Posterior vena cava (tissue), 2 donors: ENCODE data around the gene HS6ST3. TPM values are rescaled to one million over a fixed set of nuclear protein-coding genes. Genes with fewer than 3 reads are reported as not detected.

ENCODE experiments used
- DNase-seq: peaks from one replicate; pipeline ENCODE4 v3.0.0-alpha.2; 2020; ENCODE audit warnings: low spot score
- intact Hi-C, 2 donors: fragments of 100-400 bp; cut with DNase I; formaldehyde crosslinking; loops; one replicate each; pipeline versions ENCODE4 v1.14.1 to v1.14.2; 2022 to 2023
- total RNA-seq, 2 donors: library from RNA; stranded (reverse); fragmentation: NEBNext Ultra II Directional; extraction: Animal tissue kit (Norgen Biotek cat#: 25700); gene quantifications; one replicate each; pipeline ENCODE4 v1.2.1, GENCODE V29; 2021
- donor health status: DM: yes; HTN: yes; CAD: no.
- donor health status: DM: yes; HTN: yes; CAD: no.

The HS6ST3 gene
- total RNA-seq, 2 donors from 2014 or later: 2.6 to 5.0 TPM

DNA sequence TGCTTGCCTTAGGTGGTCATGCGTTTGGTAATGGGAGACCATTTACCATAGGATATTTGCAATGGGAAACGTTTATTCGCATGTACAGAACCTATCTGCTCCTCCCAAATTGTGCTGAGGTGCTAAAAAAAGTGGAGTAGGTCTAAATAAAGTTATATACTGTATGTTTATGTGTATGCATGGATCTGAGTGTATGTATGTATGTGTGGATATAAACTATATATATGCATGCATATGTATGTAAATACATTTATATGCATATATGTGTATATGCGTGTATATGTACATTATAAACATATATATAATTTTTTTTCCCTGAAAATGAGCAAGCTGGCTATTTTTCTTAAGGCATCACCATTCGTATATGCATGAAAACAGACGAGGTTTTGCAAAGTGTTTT is 95.9 kb downstream of the HS6ST3 start:
- DNase-seq: no peak
- intact Hi-C loops: no loop called here

- no peak for DNase-seq
- intact Hi-C loops: no loop called here
These were observed 101.5 kb downstream of the HS6ST3 start for GRCh38 chr13:96191367-96191766.

GRCh38 chr13:96193728-96194310 is 103.9 kb downstream of the HS6ST3 start:
- intact Hi-C loops: no loop called here
- DNase-seq: no peak

GRCh38 chr13:96198038-96198437 is 108.1 kb downstream of the HS6ST3 start:
- intact Hi-C loops: no loop called here
- no peak for DNase-seq

- intact Hi-C loops: no loop called here
These were observed 109.4 kb downstream of the HS6ST3 start for GRCh38 chr13:96199315-96199714.

GRCh38 chr13:96200810-96201209 is 110.9 kb downstream of the HS6ST3 start:
- no peak for DNase-seq
- intact Hi-C loops: loop anchor here in 1 of 2 donors (10.0 kb wide), 1 partner anchor 584 kb away; no protein-coding TSS in a partner anchor

More at GRCh38 chr13:96199315-96199714, 109.4 kb downstream of the HS6ST3 start:
- no peak for DNase-seq

GRCh38 chr13:96202315-96202714 is 112.4 kb downstream of the HS6ST3 start:
- DNase-seq: no peak
- intact Hi-C loops: loop anchor here in 1 of 2 donors (10.0 kb wide), 1 partner anchor 582 kb away; no protein-coding TSS in a partner anchor

- intact Hi-C loops: loop anchor here in 1 of 2 donors (10.0 kb wide), 1 partner anchor 581 kb away; no protein-coding TSS in a partner anchor
- DNase-seq: no peak
These were observed 113.6 kb downstream of the HS6ST3 start for GRCh38 chr13:96203471-96203870.

- no peak for DNase-seq
- intact Hi-C loops: no loop called here
These were observed 125.0 kb downstream of the HS6ST3 start for GRCh38 chr13:96214824-96215445.

DNA sequence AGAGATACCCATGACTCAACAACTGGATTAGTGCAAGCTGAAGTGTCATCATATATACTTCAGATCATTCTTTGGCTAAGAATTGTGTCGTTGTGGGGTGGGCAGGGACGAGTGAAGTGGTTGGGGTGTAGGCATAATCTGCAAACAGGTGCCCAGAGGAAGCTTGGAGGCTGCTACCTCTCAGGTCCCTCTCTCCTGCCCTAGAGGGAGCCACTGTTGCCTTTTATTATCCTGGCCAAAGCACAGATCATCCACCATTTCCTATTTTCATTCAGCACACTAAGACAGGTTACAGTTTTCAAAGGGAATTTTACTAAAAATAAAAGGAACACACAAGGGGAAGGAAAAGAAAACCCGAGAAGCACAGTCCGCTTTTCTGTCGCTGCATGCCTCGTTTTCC is 126.6 kb downstream of the HS6ST3 start:
- DNase-seq: no peak
- intact Hi-C loops: no loop called here

DNA sequence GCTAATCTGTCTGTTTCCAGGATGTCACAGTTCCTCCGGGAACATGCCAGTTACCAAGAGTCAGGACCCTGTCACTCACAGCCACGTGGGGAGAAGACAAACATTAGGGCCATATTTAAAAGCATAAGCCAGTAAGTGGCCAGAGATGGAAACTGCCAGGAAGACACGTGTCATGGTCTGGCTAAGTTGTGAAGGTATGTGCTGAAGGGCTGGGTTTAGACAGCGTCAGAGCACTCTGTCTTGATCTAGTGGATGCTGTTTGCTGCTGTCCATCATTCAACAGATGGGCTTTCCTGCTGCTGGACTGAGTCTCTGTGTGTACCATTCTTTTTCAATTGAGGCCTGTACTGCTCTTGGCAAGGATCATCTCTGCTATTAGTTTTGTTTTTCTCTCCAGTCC is 128.6 kb downstream of the HS6ST3 start:
- DNase-seq: no peak
- intact Hi-C loops: no loop called here

DNA sequence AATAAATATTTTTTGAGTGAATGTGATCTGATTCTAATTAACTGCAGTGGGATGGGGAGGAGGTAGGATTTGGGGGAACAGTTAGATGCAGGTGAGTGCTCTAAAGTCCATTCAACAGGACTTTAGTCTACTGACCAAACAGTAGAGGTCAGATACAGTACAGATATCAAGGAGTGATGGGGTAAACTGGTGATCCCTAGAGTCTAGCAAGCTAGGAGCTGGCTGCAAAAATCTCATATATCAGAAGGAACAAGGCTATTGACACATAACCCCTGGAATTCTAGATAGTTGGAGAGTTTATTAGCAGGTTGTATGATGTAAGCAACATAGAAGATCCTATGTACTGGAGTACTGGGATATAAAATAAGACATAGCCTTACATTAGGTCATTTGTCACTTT is 131.6 kb downstream of the HS6ST3 start:
- intact Hi-C loops: no loop called here
- DNase-seq: no peak

DNA sequence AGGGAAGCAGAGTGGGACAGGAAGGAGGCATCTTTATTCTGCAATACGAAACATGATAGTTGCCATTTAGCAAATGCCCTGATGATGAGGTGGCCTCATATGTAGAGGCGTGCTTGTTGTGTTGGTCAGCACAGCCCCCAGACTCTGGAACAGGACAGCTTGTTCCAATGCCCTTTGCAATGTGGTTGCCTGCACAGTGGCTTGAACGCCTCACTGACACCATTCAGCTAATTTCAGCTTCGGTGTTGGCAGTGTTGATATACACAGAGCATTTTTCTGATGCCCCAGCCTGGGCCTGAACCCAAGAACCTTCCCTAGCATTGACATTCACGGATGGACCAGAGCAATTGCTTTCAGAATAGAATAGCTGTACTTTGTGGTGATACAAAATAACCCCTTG is 133.3 kb downstream of the HS6ST3 start:
- DNase-seq: no peak
- intact Hi-C loops: no loop called here

DNA sequence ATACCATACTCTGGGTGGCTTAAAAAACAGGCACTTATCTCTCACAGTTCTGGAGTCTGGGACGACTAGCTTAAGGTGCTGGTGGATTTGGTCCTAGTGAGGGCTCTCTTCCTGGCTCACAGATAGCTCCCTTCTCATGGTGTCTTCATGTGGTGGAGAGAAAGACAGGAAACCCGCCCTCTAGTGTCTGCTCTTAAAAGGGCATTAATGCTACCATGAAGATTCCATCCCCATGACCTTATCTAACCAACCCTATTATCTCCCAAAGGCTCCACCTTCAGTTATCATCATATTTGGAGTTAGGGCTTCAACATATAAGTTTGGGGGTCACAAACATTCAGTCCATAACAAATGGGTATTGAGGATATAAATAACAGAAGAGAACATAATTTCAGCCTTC is 139.4 kb downstream of the HS6ST3 start:
- intact Hi-C loops: no loop called here

DNA sequence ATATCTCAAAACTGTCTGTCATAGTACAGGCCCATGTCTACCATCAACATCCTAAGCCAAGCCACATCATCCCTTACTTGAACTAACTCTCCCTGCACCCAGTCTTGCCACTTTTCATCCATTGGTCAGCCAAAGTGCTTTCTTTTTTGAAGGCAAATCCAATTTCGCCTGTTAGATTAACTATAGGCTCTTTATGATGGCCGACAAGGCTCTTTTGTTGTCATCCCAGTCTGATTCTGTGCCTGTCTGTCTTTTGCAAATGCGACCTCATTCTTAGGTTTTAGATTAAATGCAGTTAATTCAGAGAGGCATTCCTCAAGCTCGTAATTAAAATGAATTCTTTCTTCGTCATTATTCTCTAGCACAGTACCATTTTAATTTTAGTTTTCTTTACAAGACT is 148.3 kb downstream of the HS6ST3 start:
- intact Hi-C loops: no loop called here
- no peak for DNase-seq

More for the DNA sequence above, 139.4 kb downstream of the HS6ST3 start:
- no peak for DNase-seq

DNA sequence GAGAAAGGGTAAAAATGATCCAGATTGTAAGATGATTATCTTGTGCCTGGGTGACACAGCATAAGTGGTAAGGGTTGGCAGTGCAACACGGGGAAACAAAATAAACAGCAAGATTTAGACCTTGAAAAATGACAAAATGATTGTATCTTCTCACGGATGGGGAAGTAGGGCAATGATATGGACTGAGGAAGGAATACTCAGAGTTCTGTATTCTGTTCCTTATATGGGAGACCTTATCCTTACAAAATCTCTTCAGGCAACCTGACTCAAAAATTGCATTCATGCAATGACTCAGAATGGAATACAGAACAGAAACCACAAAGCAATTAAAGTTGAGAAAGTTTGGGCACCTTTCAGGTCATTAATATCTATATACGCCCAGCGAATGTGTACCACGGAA is 149.0 kb downstream of the HS6ST3 start:
- intact Hi-C loops: no loop called here

DNA sequence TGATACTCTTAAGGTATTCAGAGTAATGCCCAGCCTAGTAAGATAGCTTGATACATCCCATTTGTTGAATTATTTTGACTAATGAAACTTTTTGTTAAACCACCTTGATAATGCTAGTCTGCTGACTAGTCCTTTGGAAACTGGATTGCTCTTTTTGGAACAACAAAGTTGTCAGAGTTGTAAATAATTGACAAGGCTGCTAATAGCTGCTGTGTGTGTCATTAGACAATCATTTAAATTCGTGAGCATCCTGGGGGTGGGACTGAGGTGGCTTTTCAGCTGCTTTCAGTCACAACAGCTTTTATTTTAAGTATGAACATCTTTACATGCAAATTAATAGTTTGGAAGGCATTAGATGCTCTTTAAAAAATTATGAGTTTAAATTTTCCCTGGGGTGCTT is 153.5 kb downstream of the HS6ST3 start:
- intact Hi-C loops: no loop called here

More for the DNA sequence above, 149.0 kb downstream of the HS6ST3 start:
- DNase-seq: no peak

GRCh38 chr13:96248103-96248502 is 158.2 kb downstream of the HS6ST3 start:
- no peak for DNase-seq
- intact Hi-C loops: no loop called here

More for the DNA sequence above, 153.5 kb downstream of the HS6ST3 start:
- no peak for DNase-seq

- intact Hi-C loops: no loop called here
- DNase-seq: no peak
These were observed 159.1 kb downstream of the HS6ST3 start for GRCh38 chr13:96248996-96249395.

DNA sequence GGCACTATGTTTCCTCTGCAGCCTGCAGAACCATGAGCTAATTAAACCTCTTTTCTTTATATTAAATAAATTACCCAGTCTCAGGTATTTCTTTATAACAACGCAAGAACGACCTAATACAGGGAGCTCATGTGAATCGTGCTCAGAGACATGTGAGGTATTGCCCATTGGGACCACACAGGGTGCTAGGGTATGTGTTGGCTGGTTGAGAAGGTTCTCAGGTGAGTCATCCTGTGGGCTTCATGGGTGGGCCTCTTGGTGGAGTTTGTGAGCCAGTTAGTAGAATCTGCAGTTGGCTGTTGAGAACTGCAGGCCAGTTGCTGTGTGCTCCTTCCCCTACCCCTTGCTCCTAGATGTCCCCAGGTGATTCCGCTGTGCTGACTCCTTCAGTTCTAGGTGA is 163.0 kb downstream of the HS6ST3 start:
- DNase-seq: no peak
- intact Hi-C loops: no loop called here

GRCh38 chr13:96273196-96273595 is 183.3 kb downstream of the HS6ST3 start:
- DNase-seq: no peak
- intact Hi-C loops: no loop called here
